GM19467 (cell line): ENCODE results near the gene TCEAL1.
"Not testable (repeated sequence)": the region's sequence is repeated elsewhere in the genome, so short reads cannot be mapped to it uniquely, and the experiment has no call there.

ENCODE experiments used
- ATAC-seq: cut with Tn5 transposase; IDR thresholded peaks from one replicate; pipeline ENCODE4 v1.9.1; 2021; ENCODE audit warnings: mild to moderate bottlenecking, moderate library complexity; ENCODE audit not compliant: unreplicated experiment

Gene TCEAL1, protein sequence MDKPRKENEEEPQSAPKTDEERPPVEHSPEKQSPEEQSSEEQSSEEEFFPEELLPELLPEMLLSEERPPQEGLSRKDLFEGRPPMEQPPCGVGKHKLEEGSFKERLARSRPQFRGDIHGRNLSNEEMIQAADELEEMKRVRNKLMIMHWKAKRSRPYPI

DNA sequence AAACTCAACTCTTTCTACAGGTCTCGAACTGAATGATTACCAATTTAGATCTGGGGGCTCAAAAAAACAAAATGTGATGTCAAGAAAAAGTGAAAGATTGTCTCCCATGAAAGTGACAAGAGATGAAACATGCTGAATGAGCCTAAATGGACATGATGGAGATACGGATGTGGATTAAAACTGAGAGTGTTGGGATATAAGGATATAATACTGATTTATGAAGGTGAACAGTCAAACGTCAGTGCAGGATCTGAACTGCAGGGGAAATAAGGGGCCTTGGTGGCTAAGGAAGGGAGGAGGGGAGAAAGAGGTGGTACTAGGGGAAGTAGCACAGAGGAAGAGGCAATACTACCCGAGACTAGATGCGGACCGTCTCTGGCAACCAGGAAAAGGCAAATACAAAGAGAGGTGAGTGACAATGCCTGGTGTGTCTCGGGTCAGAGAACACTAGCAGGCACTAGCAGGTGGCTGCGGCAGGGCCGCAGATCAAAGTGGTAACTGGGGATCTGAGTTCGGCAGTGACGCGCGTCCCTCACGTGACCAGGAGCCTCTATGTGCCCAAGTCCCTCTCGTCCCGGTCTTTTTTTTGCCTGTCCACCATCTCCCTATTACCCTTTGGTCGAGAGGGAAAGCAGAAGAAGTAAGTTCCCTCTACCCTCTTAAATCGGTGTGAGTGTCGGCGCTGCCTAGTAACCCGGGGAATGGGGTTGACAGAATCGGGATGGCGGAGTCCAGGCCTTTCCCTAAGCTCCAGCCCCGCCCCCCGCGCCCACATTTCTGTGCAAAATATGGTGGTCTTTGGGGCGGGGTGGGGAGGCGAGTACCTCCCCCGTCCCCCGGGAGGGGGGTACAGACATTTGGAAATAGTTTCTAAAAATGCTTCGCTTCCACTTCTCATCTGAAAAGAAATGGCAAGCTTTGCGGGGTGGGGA is at the start of gene TCEAL1:
TSS of gene TCEAL1 (plus strand) at position 590 of the 932 bp plus-strand sequence. CDS start 942 bp downstream, outside the sequence.
- peak; percentile 68 for ATAC-seq

DNA sequence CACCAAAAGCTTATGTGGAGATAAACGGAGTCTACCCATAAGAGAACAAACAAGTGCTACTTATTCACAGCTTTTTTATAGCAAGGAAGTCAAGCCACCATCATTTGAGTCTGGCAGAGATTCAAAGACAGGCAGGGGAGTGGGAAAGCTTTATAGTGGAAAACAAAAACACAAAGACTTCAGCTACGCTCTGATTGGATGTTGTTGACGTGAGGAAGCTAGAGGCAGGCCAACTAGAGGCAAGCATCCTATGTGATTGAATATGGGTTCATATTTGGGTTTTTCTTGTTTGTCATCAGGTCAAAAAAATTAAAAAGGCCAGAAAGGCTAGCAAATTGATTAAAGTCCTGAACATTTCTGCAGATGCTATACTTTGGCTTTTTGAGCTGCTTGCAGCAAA is 44.2 kb upstream of the TCEAL1 start:
- no peak for ATAC-seq

DNA sequence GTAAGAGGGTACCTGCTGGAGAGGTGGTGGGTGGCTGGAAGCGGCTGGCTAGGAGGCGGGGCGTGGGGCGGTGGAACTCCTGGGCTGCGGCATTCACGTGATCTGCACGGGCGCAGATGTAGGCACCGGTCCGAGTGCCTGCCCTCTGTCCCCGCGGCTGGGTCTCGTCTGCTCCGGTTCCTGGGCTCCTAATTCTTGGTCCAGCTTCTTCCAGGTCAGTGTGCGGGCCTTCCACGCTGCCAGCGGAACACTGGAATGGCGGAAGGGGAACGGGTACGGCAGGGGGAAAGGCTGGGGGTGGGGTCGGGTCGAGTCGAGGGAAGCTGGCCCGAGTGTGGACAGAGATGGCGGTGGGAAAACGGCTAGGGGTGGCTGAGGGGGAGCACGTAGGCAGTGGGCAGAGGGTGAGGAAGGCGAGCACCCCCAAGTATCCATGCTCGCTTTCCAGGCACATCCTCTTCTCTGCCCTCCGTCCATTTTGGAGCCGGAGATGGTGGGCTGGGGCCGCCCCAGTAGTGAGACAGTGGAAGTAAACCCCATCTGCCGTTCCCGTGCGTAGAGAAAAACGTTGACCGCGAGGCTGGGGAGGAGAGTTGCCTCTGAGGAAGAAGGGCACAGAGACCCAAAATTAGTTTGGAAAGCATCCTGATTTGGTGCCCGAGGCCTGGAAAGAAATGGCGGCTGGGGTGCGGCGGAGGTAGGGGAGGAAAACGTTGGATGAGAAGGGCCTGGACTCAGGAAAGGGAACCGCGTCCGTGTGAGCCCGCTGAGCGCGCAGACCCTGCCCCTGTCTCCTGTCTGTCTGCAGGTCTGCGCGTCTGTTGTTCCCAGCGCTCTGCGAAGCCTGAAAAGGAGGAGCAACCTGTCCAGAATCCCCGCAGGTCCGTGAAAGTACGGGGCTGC is 43.1 kb upstream of the TCEAL1 start, which contains the start of gene TCEAL4:
TSS of gene TCEAL4 (plus strand) at position 105 of the 903 bp plus-strand sequence. CDS start 1,161 bp downstream, outside the sequence.
- peak; percentile 76 for ATAC-seq

DNA sequence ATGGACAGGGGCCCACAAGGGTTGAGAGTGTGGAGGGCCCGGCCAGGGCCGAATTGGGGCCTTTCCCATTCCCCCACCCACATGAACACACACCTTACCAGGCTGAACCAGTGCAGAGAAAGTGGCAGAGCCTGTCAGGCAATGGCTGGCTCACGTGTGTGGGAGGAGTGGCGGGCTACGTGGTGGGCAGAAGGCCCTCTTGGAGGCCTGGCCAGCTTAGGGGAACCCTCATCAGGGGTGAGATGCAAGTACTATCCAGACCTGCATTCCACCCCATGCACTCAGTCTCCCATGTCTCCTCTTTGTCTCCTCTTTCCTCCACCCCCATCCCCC is 42.5 kb upstream of the TCEAL1 start:
- ATAC-seq = peak; percentile 23

- no peak for ATAC-seq
Observed at GRCh38 chrX:103586659-103587058, 42.1 kb upstream of the TCEAL1 start.

DNA sequence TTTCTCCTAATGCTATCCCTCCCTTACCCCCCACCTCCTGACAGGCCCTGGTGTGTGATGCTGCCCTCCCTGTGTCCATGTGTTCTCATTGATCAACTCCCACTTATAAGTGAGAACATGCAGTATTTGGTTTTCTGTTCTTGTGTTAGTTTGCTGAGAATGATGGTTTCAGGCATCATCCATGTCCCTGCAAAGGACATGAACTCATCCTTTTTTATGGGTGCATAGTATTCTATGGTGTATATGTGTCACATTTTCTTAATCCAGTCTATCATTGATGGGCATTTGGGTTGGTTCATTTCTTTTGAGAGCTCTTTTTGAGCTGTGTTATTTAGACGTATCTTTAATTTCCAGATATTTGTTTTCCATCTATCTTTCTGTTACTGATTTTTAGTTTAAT is 36.5 kb upstream of the TCEAL1 start:
- not testable (repeated sequence) for ATAC-seq

GRCh38 chrX:103595202-103595601 is 33.6 kb upstream of the TCEAL1 start:
- not testable (repeated sequence) for ATAC-seq

GRCh38 chrX:103607364-103608305 is 21.1 kb upstream of the TCEAL1 start, which contains the start of gene TCEAL3:
Gene TCEAL3, plus strand, starts transcription at chrX:103607963. Its CDS starts 1,102 bp downstream, at chrX:103609065.
- no peak for ATAC-seq

GRCh38 chrX:103608306-103608963 is 20.3 kb upstream of the TCEAL1 start:
- no peak for ATAC-seq

DNA sequence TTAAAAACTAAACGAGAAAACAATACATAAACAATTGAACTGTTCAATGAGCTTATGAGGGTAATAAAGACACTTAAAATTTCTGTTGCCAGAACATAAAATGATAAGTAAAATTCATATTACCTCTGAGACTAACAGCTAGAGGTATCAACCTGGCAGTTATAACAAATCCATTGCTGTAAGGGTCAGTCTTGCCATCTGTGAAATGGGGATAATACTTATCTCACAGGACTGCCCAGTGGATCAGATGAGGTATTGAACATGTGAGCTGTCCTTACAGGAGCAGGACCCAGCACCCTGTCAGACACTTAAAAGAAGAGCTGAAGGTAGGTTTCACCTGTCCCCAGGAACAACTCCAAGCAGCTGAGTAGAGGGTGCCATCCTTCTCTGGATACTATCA is 18.5 kb upstream of the TCEAL1 start:
- no peak for ATAC-seq

DNA sequence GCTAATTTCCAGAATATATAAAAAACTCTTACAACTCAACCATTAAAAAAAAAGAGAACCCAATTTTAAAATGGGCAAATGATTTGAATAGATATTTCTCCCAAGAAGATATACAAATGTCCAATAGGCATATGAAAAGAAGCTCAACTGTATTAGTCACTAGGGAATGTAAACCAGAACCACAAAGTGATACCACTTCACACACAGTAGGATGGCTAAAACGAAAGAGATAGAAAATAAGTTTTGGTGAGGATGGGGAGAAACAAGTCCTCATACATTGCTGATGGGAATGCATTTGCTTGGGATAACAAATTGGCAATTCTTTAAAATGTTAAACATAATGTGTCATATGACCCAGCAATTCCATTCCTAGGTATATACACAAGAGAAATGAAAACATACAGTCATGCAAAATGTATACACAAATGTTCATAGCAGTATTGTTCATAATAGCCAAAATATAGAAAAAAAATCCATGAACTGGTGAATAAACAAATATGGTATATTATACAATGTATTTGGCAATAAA is 15.3 kb upstream of the TCEAL1 start:
- no peak for ATAC-seq

GRCh38 chrX:103614999-103615398 is 13.8 kb upstream of the TCEAL1 start:
- ATAC-seq = no peak

DNA sequence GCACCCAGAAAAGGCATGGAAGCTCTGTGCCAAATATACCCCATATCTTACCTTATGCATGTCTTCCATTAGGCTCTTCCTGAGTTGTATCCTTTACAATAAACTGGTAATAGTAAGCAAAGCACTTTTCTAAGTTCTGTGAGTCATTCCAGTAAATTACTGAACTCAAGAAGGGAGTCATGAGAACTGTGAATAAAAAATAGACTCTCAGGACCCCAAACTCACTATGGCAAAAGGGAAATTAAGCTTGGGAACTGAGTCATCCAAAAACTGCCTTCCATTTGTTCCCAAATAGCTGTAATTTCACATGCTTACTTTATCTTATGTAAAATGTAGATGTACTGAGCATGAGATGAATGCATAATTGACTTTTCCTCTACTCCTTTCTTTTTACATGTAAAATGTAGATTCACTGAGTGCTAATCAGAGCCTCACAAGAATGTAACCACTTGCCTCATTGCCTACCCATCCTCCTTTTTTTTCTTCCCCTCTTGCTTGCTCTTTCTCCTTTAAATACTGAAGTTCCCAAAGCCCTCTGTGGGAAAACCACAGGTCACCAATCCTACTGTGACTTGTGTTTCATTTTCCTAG is 12.9 kb upstream of the TCEAL1 start:
- ATAC-seq = no peak

DNA sequence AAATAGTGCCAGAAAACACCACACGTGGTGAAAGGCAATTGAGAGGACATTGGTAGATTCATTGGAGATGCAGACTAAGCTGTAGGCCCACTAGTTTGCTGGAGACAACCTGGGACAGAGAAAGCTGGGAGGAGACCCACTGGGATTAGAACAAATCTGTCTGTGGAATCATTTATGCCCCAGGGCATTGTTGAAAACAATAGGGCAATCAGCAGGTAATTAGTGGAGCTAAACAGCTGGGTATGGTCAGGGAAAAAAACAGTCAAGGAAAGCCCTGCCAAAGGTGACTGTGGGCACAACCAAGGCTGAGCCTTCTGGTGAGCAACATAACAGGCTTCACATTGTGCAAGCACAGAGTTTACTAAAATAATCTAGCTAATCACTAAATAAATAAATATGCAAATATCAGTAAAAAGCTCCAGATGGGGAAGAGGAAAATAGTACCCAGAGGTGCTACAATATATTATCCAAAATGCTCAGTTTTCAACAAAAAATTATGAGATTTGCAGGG is 12.0 kb upstream of the TCEAL1 start:
- ATAC-seq = no peak

GRCh38 chrX:103624111-103624510 is 4.7 kb upstream of the TCEAL1 start:
- ATAC-seq = no peak

GRCh38 chrX:103626855-103627254 is 1.9 kb upstream of the TCEAL1 start:
- no peak for ATAC-seq

GRCh38 chrX:103629318-103630170 is 769 bp downstream of the TCEAL1 start:
- no peak for ATAC-seq

- ATAC-seq = no peak
Observed at GRCh38 chrX:103630171-103630511, 1.4 kb downstream of the TCEAL1 start.
